Stimulated activated CD8-positive, alpha-beta memory T cell treated with anti-CD3 and anti-CD28 coated beads, Interleukin-7, amount 100 ng/mL, for 4 hours (primary cell): ENCODE data around the gene IRF7.

ENCODE experiments used
- DNase-seq, 2 donors: peaks; one replicate each; pipeline ENCODE4 v3.0.0-alpha.2; 2020; ENCODE audit warnings: low read depth in 2 of 2

IRF7 gene

GRCh38 chr11:620935-621814, 5.4 kb upstream of the IRF7 start:
- no peak for DNase-seq

- DNase-seq = no peak
Measured at GRCh38 chr11:620201-620600, 4.5 kb upstream of the IRF7 start.

GRCh38 chr11:619628-620050, 3.9 kb upstream of the IRF7 start:
- DNase-seq = no peak

- no peak for DNase-seq
Measured at GRCh38 chr11:618856-619627, 3.3 kb upstream of the IRF7 start.

GRCh38 chr11:617912-618682, 2.3 kb upstream of the IRF7 start:
- DNase-seq = no peak

- DNase-seq = no peak
Measured at GRCh38 chr11:617199-617911, 1.6 kb upstream of the IRF7 start.

- DNase-seq = no peak
Measured at GRCh38 chr11:616320-617198, 809 bp upstream of the IRF7 start.

GRCh38 chr11:614623-615503, 887 bp downstream of the IRF7 start:
- no peak for DNase-seq

GRCh38 chr11:614021-614622, 1.6 kb downstream of the IRF7 start:
- no peak for DNase-seq

GRCh38 chr11:613369-613968, 2.3 kb downstream of the IRF7 start:
- DNase-seq = peak; percentile 70 to 76

- DNase-seq = no peak
Measured at GRCh38 chr11:612961-613300, 2.8 kb downstream of the IRF7 start.

- DNase-seq = no peak
Measured at GRCh38 chr11:612201-612960, 3.4 kb downstream of the IRF7 start.

- no peak for DNase-seq
Measured at GRCh38 chr11:611001-611996, 4.5 kb downstream of the IRF7 start.

GRCh38 chr11:610146-610801, 5.5 kb downstream of the IRF7 start:
- no peak for DNase-seq

- no peak for DNase-seq
Measured at GRCh38 chr11:609341-609811, 6.4 kb downstream of the IRF7 start.

- no peak for DNase-seq
Measured at GRCh38 chr11:608791-609251, 6.9 kb downstream of the IRF7 start.
